ENCODE measurements around the gene TEKT5.
"Not testable (repeated sequence)": the region's sequence is repeated elsewhere in the genome, so short reads cannot be mapped to it uniquely, and the experiment has no call there.

The TEKT5 gene

DNA sequence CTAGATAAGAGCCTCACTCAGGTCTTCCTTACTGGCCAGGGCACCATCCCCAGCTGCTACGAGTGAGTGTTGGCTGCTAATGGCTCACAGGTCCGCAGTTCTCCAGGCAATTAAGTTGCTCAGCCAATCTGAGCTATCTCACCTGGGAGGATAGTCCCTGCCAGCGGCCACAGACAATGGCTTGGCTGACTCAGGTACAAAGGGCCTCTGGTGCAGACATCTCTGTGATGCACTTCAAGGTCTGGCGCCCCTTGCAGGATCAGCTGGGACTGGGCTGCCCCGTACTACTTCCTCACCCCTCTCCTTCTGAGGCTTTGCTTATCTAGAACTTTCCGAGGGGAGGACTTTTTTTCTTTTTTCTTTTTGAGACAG lies 65.2 kb downstream of the TEKT5 start:
- no peak for DNase-seq

DNA sequence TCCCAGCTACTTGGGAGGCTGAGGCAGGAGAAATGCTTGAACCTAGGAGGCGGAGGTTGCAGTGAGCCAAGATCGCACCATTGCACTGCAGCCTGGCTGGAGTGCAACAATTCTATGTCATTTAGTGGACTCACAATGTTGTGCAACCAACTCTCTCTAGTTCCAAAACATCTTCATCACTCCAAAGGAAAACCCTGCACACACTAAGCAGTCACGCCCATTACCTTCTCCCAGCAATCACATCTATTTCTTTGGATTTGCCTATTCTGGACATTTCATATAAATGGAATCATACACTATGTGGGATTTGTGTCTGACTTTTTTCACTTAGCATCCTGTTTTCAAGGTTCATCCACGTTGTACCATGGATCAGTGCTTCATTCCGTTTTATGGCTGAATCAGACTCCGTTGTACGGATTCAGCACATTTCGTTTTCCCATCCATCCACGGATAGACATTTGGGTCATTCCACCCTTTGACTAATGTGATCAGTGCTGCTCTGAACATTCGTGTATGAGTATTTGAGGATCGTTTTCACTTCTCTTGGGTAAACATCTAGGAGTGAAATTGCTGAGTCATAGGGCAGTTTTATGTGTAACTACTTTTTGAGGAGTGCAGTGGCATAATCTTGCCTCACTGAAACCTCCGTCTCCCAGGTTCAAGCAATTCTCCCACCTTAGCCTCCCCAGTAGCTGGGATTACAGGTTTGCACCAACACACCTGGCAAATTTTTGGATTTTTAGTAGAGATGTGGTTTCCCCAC lies 69.0 kb downstream of the TEKT5 start:
- DNase-seq = no peak

DNA sequence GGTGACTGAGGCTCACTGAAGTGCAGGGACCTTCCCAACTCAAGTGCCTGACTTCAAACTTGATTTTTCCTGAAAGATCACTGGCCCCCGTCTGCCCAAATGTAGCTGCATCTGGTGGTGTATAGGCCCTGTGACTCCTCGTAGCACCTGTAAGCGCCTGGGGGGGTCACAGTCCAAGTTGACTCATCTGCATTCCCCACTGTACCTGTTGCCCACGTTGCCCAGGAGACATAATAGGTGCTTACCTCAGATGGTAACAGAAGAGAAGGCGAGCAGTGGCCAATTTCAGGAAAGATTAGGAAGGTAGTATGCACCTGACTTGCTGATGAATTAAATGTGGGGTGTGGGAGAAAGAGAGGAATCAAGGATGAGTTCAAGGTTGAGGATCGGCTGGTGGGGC lies 70.2 kb downstream of the TEKT5 start:
- DNase-seq = no peak

DNA sequence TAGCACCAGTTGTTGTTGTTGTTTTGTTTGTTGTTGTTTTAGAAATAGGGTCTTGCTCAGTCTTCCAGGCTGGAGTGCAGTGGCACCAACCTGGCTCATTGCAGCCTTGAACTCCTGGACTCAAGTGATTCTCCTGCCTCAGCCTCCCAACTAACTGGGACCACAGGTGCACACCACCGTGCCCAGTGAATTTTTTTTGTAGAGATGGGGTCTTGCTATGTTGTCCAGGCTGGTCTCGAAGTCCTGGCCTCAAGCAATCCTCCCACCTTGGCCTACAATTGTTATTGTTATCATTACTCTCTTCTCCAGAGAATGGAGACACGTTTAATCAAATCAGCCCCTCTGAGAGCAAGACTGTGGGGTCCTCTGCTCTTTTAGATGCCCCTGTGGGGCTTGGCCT lies 71.7 kb downstream of the TEKT5 start:
- DNase-seq = no peak

DNA sequence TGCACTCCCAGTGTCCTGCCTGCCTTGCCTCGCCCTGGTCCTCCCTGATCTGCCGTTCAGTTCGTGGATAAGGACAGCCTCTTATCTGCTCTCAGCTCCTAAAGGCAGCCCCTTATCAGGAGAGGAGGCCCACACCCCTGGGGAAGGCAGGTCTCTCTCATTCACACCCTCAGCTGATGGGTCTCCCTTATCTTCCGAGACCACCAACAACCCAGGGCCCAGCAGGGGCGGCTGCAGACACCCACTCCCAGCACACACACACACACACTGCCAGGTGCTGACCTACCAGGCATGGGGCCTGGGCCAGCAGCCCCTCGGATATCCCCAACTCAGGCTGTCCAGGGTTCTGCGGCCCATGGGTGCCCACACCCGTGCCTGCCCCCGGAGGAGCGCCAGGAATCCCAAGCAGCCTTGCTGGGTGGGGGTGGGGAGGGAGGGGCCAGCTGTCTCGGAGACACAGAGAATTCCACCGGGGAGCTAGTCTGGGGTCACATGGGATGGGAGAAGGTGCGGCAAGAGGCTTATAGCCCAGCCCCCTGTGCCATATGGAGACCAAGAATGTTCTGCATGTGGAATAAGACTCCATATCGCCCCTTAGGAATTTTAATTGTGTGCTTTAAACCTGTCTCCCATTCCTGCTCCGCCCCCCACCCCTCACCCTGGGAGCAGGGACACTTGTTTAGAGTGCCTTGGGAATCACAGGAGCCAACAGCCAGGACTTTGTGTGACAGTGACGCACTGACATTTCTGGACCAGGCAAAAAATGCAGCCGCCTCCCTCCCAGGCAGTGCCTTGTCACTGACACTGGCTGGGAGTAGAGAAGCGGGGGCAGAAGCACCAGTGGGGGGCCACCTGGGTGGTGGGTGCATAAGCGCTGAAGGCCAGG lies 72.5 kb downstream of the TEKT5 start:
- DNase-seq = no peak

DNA sequence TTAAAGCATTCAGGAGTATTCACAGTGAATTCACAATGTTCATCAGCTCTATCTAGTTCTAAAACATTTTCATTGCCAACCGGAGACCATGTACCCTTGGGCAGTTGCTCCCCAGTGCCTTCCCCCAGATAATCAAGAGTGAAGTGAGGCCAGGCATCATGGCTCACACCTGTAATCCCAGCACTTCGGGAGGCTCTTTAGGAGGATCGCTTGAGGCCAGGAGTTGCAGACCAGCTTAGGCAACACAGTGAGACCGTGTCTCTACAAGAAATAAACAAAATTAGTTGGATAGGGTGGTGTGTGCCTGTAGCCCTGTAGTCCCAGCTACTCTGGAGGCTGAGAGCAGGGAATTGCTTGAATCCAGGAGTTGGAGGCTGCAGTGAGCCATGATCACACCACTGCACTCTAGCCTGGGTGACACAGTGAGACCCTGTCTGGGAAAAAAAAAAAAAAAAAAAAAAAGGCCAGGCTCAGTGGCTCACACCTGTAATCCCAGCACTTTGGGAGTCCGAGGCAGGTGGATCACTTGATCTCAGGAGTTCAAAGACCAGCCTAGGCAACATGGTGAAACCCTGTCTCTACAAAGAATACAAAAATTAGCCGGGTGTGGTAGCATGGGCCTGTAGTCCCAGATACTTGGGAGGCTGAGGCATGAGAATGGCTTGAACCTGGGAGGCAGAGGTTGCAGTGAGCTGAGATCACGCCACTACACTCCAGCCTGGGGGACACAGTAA lies 73.3 kb downstream of the TEKT5 start:
- DNase-seq = not testable (repeated sequence)

DNA sequence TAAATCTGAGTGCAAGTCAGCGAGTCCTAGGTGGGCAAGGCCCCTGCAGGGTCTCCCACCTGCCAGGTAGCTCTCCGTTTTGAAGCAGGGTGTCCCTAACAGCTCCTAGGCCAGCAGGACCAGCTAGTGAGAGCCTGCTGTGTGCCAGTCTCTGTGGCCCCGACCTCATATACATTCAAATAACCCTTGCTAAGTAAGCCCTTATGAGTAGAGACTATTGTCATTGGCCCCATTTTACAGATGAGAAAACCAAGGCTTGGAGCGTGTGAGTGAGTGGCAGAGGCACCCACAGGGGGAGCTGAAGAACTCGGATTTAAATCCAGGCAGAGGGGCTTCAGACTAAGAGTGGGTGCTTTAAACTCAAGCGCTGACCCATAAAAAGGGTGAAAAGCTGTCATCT lies 74.6 kb downstream of the TEKT5 start:
- no peak for DNase-seq

DNA sequence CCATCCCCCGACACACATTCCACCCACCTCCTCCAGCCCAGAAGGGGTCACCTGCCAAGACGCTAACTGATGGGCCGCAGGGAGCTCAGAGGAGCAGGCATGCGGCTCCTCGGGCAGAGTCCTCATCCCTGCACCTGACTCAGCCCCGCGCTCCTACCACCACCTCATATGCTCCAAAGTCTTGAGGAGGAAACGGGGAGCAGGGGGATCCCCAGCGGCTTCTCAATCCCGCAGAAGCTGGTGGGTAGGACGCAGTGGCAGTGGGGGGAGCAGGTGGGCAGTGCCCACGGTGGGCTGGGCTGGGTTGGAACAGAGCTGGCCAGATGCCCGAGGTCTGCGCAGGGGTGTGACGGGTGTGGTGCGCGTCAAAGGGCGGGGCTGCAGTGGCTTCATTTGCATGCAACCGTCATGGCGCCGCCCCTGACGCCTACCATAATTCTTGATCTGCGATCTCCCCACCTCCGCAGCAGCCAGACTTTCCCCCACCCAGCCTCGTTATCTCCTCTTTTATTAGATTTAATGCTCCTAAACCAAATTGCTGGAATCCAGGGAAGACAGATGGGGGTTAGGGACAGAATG lies 75.4 kb downstream of the TEKT5 start:
- no peak for DNase-seq

DNA sequence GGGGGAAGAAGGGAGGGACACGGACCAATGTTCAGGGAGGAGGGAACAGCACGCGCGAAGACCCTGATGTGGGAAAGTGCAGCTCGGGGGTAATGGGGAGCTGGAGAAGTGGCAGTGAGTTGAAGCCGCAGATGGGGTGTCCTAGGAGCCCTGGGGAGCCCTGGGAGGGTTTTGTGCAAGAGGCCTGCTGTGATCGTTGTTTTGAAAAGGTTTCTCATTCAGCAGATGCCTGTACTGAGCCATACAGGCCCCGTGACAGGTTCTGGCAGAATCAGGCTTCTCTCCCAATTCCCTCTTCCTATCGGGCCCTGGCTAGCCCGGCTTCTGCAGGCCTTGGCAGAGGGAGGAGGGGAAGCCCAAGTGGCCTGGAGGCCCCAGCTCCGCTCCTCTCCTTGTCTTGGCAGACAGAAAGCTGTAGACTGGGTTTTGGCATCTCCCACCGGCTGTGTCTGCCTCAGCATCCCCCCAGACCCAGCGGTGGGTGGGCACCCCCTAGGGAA lies 76.0 kb downstream of the TEKT5 start:
- DNase-seq = no peak

DNA sequence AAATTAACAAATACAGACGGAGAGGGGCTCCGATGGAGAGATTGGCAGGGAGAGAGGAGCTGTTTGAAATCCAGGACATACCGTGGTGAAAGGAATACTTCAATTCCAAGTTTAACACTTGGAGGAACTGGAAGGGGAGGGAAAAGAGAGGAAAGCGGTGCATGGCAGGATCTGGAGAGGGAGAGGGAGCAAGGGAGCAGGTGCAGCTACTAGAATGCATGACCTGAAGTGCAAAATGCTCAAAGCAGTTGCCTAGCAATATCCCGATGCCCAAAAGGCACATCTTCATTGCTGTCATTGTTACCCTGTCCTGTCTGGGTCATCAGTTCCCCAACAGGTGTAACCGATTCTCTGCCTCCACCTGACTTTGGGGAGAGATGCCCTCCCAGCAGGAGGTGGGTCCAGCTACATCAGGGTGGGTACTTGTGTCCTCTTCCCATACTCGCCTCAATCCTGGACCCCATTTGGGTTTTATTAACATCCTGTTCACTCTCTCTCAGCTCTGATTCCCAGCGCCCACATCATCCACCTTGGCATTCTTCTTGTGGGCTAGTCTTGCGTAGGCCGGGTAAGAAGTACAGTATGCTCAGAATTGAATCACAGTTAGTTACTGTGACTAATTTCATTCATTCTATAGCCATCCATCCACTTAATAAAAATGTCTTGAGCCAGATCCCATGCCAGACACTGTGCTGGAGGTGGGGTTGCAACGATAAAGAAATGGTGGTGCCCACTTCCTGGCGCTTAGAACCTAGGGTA lies 76.9 kb downstream of the TEKT5 start:
- no peak for DNase-seq

DNA sequence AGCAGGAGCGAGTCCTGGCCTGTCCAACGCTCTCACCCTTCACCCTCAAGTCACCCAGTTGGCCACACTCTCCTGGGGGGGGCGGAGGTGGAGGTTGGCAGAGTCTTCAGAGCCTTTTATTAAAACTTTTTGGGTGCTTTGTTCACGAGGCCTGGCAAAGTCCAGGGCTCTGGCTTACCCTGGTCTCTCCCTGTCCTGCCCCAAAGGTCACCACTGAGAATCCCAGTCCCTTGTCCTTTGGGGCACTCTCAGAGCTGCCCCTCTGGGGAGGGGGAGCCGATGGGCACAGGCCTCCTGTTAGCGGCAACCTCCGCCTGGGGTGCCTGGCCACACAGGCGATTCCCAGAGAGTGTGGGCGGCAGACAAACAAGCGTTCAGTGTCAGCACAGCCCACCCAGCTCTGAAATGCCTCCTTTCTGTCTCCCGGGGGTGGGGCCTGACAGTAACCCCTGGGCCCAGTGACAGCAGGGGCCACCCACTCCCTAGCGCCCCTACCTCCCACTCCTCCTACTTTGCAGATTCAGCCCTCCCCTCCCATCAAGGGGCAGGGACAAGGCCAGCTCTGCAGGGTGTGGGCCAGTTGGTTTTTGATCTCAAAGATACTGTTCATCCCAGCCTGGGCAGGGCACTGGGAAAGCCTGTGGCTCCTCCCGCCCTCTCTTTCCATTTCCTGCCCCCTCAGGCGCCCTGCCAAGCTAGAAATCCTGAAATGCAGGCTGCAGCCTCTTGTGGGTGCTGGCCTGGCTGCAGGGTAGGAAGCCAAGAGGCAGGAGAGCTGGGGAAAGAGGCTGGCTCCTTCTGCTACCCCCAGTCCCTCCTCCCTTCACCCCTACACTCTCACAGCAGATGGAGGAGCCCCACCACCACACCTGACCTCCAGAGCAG lies 77.7 kb downstream of the TEKT5 start:
- no peak for DNase-seq

DNA sequence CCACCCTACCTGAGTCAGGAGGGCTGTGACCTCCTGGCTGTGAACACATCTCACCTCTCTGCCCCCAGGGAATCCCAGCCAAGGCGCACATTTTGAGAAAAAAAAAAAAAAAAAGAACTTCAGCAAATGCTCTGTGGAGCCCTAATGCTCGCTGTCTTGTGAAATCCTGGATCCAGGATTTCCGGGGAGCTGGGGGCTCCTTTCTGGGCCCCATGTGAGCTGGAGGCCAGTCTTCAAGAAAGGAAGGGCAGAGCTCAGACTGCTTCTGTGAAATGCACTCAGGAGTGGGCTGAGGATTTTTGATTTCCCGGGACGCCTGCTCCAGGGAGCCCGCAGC lies 78.3 kb downstream of the TEKT5 start:
- DNase-seq = no peak

DNA sequence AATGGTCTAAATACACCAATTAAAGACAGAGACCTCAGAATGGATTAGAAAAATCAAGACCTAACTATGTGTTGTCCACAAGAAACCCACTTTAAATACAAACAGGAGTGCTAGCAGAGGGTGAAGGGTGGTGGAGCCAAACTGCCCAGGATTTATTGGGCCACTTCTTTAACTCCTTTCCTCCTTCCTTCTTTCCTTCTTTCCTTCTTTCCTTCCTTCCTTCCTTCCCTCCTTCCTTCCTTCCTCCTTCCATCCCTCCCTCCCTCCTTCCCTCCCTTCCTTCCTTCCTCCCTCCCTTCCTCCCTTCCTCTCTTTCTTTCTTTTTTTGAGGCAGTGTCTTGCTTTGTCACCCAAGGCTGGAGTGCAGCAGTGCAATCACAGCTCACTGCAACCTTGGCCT lies 80.0 kb downstream of the TEKT5 start:
- no peak for DNase-seq

DNA sequence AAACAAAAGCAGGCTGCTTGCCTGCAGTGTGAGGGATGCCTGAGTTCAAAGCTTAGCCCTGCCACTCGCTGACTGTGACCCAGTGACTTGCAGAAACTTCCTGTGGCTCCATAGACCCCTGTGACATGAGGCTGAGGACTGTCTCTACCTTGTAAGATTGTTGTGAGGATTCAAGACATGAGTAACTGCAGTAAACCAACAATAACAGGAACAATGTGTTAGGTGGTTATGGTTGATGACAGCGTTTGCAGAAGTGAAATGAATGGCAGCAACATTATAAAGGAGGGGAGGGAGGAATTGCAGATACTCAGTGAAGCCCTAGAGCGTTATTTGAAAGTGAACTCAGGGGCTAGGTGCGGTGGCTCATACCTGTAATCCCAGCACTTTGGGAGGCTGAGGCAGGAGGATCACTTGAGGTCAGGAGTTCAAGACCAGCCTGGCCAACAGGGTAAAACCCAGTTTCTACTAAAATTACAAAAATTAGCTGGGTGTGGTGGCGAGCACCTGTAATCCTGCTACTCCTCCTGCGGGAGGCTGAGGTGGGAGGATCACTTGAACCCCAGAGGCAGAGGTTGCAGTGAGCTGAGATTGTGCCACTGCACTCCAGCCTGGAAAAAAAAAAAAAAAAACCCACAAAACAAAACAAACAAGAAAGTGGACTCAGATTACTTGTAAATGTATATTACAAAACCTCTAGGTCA lies 80.8 kb downstream of the TEKT5 start:
- no peak for DNase-seq

DNA sequence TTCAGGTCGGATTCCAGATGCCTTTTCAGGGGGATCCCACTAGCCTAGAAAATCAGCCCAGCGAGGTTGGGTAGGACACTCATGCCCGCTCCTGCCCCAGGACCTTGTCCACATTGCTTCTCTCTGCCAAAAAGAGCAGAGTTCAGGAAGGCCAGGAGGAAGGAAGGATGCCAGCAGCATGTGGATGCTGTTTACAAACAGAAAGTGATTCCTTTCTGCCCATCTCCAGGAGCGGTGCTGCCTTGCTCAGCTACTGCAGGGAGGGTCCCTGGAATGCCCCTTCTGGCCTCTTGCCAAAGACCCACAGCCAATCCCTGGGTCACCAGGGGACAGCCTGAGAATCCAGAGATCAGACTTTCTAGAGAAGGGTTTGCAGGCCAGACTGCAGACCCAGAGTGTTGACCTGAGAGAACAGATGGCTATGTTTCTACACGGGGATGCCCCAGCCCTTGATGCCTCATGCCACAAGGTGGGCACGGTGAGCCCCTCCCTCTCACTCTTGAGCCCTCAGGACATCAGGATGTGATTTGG lies 82.0 kb downstream of the TEKT5 start:
- no peak for DNase-seq

DNA sequence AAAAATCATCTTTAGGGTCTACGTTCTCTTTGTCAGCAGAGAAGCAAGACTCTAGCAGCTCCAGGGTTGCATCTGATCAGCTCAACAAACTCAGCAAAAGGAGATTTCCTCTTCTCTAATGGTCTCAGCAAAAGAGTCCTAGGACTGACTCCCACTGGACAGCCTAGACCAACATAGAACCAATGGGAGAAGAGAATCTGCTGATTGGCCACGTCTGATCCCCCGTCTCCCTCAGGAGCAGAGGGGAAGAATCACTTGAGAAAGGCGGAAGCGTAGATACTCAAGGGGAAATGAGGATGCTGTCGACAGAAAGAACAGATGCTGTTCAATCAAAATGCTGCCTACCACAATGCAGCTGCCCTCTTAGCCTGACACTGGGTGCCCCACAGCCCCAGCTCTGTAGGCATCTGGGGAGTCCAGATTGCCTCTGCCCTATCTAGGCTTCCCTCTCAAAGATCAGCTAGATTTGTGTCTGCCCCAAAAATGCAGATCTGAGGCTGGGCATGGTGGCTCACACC lies 82.8 kb downstream of the TEKT5 start:
- DNase-seq = no peak

DNA sequence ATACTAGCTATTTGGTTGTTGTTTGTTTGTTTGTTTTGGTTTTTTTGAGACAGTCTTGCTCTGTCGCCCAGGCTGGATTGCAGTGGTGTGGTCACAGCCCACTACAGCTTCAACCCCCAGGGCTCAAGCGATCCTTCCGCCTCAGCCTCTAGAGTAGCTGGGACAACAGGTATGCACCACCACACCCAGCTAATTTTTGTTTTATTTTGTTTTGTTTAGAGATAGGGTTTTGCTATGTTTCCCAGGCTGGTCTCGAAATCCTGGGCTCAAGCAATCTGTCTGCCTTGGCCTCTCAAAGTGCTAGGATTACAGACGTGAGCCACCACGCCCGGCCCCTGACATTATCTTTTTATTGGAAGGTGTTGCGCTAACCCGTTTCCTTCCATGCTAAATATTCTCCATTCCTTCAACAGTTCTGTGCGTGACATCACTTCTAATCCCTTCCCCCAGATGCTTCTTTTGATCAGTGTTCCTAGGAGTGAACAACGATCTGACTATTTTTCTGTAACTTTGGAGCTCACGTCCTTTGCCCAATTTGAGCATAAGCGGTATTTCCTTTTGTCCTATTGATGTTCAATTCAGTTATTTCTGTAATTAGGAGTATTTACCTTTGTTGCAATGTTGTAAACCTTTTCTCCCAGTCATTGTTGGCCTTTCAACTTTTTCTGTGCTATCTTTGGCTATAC lies 84.1 kb downstream of the TEKT5 start:
- no peak for DNase-seq

DNA sequence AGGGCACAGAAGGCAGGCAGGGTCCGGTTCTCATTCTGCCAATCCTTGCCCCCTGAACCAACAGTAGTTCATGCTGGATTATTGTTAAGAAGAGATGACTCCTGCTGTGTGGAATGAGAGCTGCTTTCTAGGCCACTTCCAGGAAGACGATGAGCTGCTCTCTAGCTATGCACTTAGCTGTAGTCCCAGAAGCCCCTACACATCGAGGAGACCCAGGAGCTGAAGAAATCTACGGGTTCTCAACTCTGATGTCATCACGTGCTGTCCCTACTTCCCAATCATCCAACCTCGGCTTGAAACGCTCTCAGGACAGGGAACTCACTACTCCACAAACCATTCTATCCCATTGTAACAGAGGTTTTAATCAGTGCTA lies 85.3 kb downstream of the TEKT5 start:
- no peak for DNase-seq

DNA sequence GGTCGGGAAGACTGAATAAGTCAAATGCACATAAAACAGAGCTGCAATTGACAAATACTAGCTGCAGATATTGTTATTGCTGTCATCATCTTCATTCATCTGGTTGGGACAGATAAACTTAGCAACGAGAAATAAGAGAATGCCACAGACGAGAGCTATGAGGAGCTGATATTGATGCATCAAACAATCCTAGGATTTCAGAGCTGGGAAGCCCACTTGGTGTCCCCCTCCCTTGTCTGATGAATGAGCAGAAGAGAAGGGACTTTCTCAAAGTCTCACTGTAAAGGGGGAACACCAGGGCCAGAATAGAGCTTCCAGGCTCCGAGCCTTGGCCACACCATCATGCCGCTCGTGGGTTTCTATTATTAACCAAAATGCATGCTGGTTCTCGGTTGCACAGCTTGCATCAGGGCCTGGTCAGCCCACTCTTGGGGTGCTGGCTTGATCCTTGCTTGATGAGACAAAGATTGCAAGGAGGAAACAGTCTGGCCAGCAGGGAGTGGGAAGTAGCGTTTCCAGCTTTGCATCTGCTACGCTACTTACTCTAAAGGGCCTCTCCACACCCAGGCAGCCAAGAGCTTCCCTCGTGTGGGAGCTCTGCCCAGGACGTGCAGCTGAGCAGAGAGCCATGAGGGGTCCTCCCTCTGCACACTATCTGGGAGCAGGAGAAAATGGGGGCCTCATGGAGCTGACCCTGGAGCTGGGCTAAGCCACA lies 85.9 kb downstream of the TEKT5 start:
- DNase-seq = no peak
